Tibial nerve (tissue), 4 donors: Measurements from ENCODE around the gene IGSF22. TPM values are rescaled to one million over a fixed set of nuclear protein-coding genes. Genes with fewer than 3 reads are reported as not detected.

Experiments
- DNase-seq, 2 donors: peaks; one replicate each; pipeline ENCODE4 v3.0.0-alpha.2; 2019; ENCODE audit warnings: low spot score in 2 of 2
- H3K27ac ChIP-seq, 4 donors: fragments of 200-600 bp; sonication (generic) in 3 of 4; one replicate each; pipeline ENCODE4 v1.5.1; 2017 to 2019; ENCODE audit warnings: mild to moderate bottlenecking in 1 of 4
- H3K27me3 ChIP-seq, 2 donors: fragments of 200-600 bp; sonication (generic) in 1 of 2; one replicate each; pipeline versions ENCODE4 v1.5.1 to v1.6.0; 2017 to 2019
- H3K36me3 ChIP-seq, 3 donors: fragments of 200-600 bp; sonication (generic); one replicate each; pipeline ENCODE4 v1.5.1; 2018 to 2019
- H3K4me1 ChIP-seq, 4 donors: fragments of 200-600 bp; sonication (generic) in 3 of 4; one replicate each; pipeline ENCODE4 v1.5.1; 2017 to 2019
- H3K4me3 ChIP-seq, 4 donors: fragments of 200-600 bp; sonication (generic) in 3 of 4; one replicate each; pipeline ENCODE4 v1.5.1; 2017 to 2019; ENCODE audit warnings: mild to moderate bottlenecking in 1 of 4, moderate library complexity in 1 of 4
- H3K9me3 ChIP-seq, 4 donors: fragments of 200-600 bp; sonication (generic) in 3 of 4; one replicate each; pipeline ENCODE4 v1.5.1; 2017 to 2019
- EP300 ChIP-seq, 2 donors: sonication (generic); formaldehyde crosslinking; IDR thresholded peaks; one replicate each; pipeline ENCODE4 v1.6.1; 2017; ENCODE audit warnings: antibody characterized with exemption in 2 of 2, mild to moderate bottlenecking in 1 of 2
- POLR2A ChIP-seq, 2 donors: fragments of 450-650 bp; IDR thresholded peaks; one replicate each; pipeline ENCODE4 v1.6.1; 2017; ENCODE audit warnings: antibody characterized with exemption in 2 of 2, mild to moderate bottlenecking in 2 of 2, moderate library complexity in 2 of 2
- WGBS, 2 donors: methylation state at CpG; one replicate each; pipeline ENCODE4 v1.1.5; 2018; 5-methylcytosine and 5-hydroxymethylcytosine counted together
- total RNA-seq, 4 donors: library from RNA; depleted of rRNA; stranded (reverse); fragments of >200 nt; gene quantifications; one replicate each; pipeline ENCODE4 v1.1.0, GENCODE V29; 2016
- TF ChIP-seq, protein P1 (sequence below), 5 experiments: fragments of 200-600 bp in 3 of 5; fragments of 450-650 bp in 2 of 5; sonication (generic) in 3 of 5; IDR thresholded peaks; one replicate each; pipeline ENCODE4 v1.5.1; 2016 to 2019; ENCODE audit warnings: antibody characterized with exemption in 5 of 5, mild to moderate bottlenecking in 3 of 5, moderate library complexity in 2 of 5

IGSF22 gene
- total RNA-seq, 4 donors from 2014 or later, result 0.44 to 0.90 TPM; not detected in 2

DNA sequence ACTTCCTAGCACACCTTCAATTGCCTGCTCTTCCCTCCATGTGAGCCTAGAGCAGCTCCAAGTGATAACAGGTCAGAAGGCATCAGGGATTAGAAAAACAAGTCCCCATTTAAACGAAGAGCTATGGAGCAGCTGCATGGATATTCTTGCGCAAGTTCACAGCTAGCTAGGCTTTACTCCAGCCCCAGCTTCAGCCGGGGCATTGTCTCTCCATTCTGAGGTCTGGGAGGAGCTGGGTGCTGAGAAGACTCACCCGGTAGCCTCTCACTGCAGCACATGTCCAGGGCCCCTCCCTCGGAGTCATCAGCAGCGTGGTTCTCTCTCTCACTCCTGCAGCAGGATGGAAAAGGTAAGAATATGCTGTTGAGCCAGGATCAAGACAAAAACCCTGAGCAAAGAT lies 39.6 kb upstream of the IGSF22 start:
- no peak for TF ChIP-seq POLR2A (IDR thresholded peaks at IDR 0.05)
- TF ChIP-seq, protein P1, sequence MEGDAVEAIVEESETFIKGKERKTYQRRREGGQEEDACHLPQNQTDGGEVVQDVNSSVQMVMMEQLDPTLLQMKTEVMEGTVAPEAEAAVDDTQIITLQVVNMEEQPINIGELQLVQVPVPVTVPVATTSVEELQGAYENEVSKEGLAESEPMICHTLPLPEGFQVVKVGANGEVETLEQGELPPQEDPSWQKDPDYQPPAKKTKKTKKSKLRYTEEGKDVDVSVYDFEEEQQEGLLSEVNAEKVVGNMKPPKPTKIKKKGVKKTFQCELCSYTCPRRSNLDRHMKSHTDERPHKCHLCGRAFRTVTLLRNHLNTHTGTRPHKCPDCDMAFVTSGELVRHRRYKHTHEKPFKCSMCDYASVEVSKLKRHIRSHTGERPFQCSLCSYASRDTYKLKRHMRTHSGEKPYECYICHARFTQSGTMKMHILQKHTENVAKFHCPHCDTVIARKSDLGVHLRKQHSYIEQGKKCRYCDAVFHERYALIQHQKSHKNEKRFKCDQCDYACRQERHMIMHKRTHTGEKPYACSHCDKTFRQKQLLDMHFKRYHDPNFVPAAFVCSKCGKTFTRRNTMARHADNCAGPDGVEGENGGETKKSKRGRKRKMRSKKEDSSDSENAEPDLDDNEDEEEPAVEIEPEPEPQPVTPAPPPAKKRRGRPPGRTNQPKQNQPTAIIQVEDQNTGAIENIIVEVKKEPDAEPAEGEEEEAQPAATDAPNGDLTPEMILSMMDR (IDR thresholded peaks at IDR 0.05), result no peak
- no peak for TF ChIP-seq EP300 (IDR thresholded peaks at IDR 0.05)
- peaks cover 0 to 7% (median 0%) of the 10 kb centered on the region in 4 donors for H3K4me1 ChIP-seq
- 49 to 60% methylated on average over 6 of the region's 6 CpGs for WGBS, 2 donors
- no peak for DNase-seq
- H3K9me3 ChIP-seq, result no peaks in the 10 kb centered on the region
- no peak overlapping the region for H3K4me3 ChIP-seq
- H3K27me3 ChIP-seq, result no peaks in the 10 kb centered on the region
- no peak overlapping the region for H3K27ac ChIP-seq
- H3K36me3 ChIP-seq, result no peaks in the 10 kb centered on the region

DNA sequence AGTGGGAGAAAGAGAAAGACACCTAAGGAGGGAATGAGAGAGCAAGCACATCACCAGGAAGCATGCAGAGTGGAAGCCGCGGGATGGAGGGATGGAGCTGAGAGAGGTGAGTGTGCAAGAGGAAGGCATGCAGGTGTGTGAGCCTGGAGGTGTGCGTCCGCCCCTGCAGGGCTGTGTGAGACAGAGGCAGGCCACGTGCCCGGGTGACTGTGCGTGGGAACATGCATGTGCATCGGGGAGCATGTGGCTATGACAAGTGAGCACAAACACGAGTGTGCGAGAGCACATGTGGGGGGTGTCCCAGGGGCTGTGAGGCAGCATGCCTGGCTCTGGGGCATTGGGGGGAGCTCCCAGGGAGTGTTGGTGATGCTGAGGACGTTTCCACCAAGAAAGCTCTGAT lies 35.8 kb upstream of the IGSF22 start:
- TF ChIP-seq EP300 (IDR thresholded peaks at IDR 0.05), result no peak
- TF ChIP-seq, protein P1 (IDR thresholded peaks at IDR 0.05), result no peak
- no peak for TF ChIP-seq POLR2A (IDR thresholded peaks at IDR 0.05)
- Histone ChIP-seq H3K4me1 (peaks cover 0 to 15% (median 0%) of the 10 kb centered on the region in 4 donors), H3K27ac (no peak overlapping the region), H3K27me3 (no peaks in the 10 kb centered on the region), H3K36me3 (no peaks in the 10 kb centered on the region), H3K9me3 (no peaks in the 10 kb centered on the region), H3K4me3 (no peak overlapping the region)
- 81 to 83% methylated on average over 11 of the region's 11 CpGs for WGBS, 2 donors
- no peak for DNase-seq

DNA sequence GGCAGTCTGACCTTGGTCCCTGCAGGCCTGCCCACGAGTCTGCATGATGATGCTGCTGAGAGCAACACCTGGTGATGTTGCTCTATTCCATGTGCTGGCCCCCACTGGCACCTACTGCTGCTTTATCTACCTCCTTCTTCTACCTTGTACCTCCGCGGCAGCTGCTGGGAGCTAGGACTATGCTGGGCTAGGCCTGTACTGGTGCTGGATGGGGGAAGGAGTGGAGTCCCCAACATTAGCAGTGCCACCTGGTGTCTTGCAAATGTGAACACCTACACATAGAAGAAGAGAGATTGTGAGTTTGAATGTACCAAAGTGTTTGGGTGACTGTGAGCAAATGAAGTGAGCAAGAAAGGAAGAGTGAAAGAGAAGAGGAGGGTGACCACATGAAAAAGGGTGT lies 35.2 kb upstream of the IGSF22 start:
- no peak for DNase-seq
- 85% methylated on average over 3 of the region's 3 CpGs for WGBS, 2 donors
- no peaks in the 10 kb centered on the region for H3K27me3 ChIP-seq
- no peaks in the 10 kb centered on the region for H3K9me3 ChIP-seq
- H3K36me3 ChIP-seq, result no peaks in the 10 kb centered on the region
- no peak overlapping the region for H3K4me3 ChIP-seq
- peaks cover 0 to 15% (median 0%) of the 10 kb centered on the region in 4 donors for H3K4me1 ChIP-seq
- no peak overlapping the region for H3K27ac ChIP-seq
- TF ChIP-seq EP300 (IDR thresholded peaks at IDR 0.05) (no peak), POLR2A (IDR thresholded peaks at IDR 0.05) (no peak)
- TF ChIP-seq, protein P1 (IDR thresholded peaks at IDR 0.05), result no peak

DNA sequence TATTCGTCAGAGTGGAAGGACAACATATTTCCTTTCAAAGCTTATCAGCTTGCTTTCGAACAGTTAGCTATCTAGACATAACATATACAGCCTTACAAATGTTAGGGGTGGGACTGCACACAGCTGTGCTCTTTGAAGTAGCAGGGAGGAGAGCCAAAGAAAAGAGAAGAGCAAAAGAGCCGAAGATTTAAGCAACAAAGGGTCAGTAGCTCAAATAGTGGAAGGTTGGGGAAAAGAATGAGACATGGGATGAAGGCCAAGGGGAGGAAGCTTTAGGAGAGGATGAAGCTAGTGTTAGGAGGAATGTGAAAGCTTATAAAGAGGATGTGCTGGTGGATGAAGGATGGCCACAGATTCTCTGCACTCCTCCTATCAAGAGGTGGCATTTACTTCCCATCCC lies 31.8 kb upstream of the IGSF22 start:
- no peak for DNase-seq
- H3K27ac ChIP-seq, result no peak overlapping the region

DNA sequence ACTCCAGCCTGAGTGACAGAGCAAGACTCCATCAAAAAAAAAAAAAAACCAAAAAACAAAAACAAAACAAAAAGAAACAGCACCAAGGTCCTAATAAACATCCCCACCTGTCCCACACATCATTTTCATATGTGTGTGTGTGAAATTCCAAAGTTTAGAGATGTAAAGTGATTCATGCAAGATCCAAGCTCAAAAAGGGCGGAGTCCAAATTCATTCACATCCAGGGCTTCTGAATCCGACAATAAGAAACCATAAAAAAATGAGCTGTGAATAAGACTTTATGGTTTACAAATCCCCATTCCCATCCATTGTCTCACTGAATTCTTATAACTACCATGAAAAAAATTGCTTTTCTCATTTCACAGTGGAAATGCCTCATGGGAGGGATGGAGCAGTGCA lies 30.9 kb upstream of the IGSF22 start:
- H3K4me1 ChIP-seq, result peaks cover 0 to 20% (median 0%) of the 10 kb centered on the region in 4 donors

More for the DNA sequence above, 31.8 kb upstream of the IGSF22 start:
- H3K4me3 ChIP-seq, result no peak overlapping the region
- H3K36me3 ChIP-seq, result no peaks in the 10 kb centered on the region
- TF ChIP-seq, protein P1 (IDR thresholded peaks at IDR 0.05), result no peak
- TF ChIP-seq EP300 (IDR thresholded peaks at IDR 0.05), result no peak
- TF ChIP-seq POLR2A (IDR thresholded peaks at IDR 0.05), result no peak
- no peaks in the 10 kb centered on the region for H3K9me3 ChIP-seq
- H3K27me3 ChIP-seq, result no peaks in the 10 kb centered on the region
- 48 to 56% methylated on average over 3 of the region's 3 CpGs for WGBS, 2 donors
- peaks cover 0 to 11% (median 0%) of the 10 kb centered on the region in 4 donors for H3K4me1 ChIP-seq

More for the DNA sequence above, 30.9 kb upstream of the IGSF22 start:
- Histone ChIP-seq H3K36me3 (no peaks in the 10 kb centered on the region), H3K27ac (no peak overlapping the region), H3K9me3 (no peaks in the 10 kb centered on the region), H3K27me3 (no peaks in the 10 kb centered on the region), H3K4me3 (no peak overlapping the region)
- no peak for TF ChIP-seq POLR2A (IDR thresholded peaks at IDR 0.05)
- TF ChIP-seq, protein P1 (IDR thresholded peaks at IDR 0.05), result no peak
- no peak for TF ChIP-seq EP300 (IDR thresholded peaks at IDR 0.05)
- no peak for DNase-seq
- 79 to 88% methylated on average over 2 of the region's 2 CpGs for WGBS, 2 donors
